Hematopoietic multipotent progenitor cell treated with erythropoietin and hydrocortisone succinate and interleukin-3 and kit ligand, for 8 days (in vitro differentiated cells): Measurements from ENCODE around the gene CMTM5.
"Not testable (repeated sequence)": the region's sequence is repeated elsewhere in the genome, so short reads cannot be mapped to it uniquely, and the experiment has no call there.

ENCODE experiments used
- DNase-seq: peaks from one replicate; pipeline ENCODE4 v3.0.0-alpha.2; 2015

CMTM5 gene

GRCh38 chr14:23400496-23401149, 23.8 kb downstream of the CMTM5 start:
- not testable (repeated sequence) for DNase-seq

GRCh38 chr14:23401291-23401690, 24.4 kb downstream of the CMTM5 start:
- DNase-seq: no peak

GRCh38 chr14:23402296-23403138, 25.7 kb downstream of the CMTM5 start:
- no peak for DNase-seq

GRCh38 chr14:23403139-23403438, 26.2 kb downstream of the CMTM5 start:
- no peak for DNase-seq

GRCh38 chr14:23403908-23404307, 27.1 kb downstream of the CMTM5 start:
- no peak for DNase-seq

- no peak for DNase-seq
Observed at GRCh38 chr14:23404331-23404900, 27.6 kb downstream of the CMTM5 start.

GRCh38 chr14:23405096-23405495, 28.2 kb downstream of the CMTM5 start:
- DNase-seq: no peak

- DNase-seq: no peak
Observed at GRCh38 chr14:23405516-23406025, 28.7 kb downstream of the CMTM5 start.

GRCh38 chr14:23406244-23406643, 29.4 kb downstream of the CMTM5 start:
- no peak for DNase-seq

GRCh38 chr14:23406725-23407355, 30.0 kb downstream of the CMTM5 start:
- no peak for DNase-seq

- DNase-seq: no peak
Observed at GRCh38 chr14:23407516-23408306, 30.9 kb downstream of the CMTM5 start, which contains the start of gene MYH6. Gene MYH6, minus strand, starts transcription at chr14:23408273. Its CDS starts 1,050 bp downstream, at chr14:23407223.

GRCh38 chr14:23408307-23408630, 31.4 kb downstream of the CMTM5 start:
- no peak for DNase-seq

GRCh38 chr14:23409475-23409874, 32.6 kb downstream of the CMTM5 start:
- no peak for DNase-seq

GRCh38 chr14:23409966-23410635, 33.3 kb downstream of the CMTM5 start:
- DNase-seq: no peak

GRCh38 chr14:23411563-23412525, 35.0 kb downstream of the CMTM5 start:
- no peak for DNase-seq

GRCh38 chr14:23413681-23414080, 36.8 kb downstream of the CMTM5 start:
- DNase-seq: no peak

GRCh38 chr14:23414254-23414653, 37.4 kb downstream of the CMTM5 start:
- no peak for DNase-seq

GRCh38 chr14:23414906-23415820, 38.3 kb downstream of the CMTM5 start:
- no peak for DNase-seq
